ENCODE data around the gene OSM.
"Not testable (repeated sequence)": the region's sequence is repeated elsewhere in the genome, so short reads cannot be mapped to it uniquely, and the experiment has no call there.

Gene OSM

DNA sequence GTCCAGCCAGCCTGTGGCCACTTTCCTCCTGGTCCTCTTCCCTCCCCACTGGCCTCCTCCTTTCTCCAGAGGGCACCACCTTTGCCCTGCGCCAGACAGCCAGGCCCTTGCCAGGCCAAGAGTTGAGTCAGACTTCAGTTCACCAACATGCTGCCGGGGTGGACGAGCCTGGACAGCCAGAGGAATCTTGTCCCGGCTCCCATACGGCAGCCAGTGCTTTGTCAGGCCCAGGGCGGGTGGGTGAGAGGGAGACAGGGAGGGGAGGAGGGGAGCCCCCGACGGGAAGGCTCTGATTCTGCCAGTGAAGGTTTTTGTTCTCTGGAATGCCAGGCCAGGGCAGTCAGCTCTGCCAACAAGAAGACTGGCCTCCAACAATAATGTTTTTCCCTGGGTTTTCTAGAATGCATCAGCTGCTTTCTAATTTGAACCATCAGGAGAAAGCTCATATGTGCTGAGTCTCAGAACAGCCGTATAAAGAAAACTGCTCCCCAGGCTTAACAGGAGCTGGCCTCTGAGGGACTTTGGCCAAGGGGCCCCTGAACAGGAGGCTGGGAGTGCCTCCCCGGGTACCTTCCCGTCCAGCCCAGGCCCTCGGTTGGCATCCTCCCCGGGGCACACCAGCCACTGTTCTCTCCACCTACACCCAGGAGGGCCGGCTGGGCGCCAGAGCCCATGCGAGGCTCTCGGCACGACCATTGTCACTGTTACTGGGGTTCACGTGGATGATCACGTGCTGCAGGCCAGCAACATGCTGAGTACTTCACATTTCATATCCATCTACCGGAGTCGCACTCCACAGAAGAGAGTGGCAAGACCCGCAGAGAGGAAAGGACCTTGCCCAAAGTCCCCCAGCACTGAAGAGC, 48.7 kb downstream of the OSM start:
- H3K4me3 ChIP-seq (ENCODE audit: control insufficient read depth, low read depth, low read length) = no peak overlapping the region
- no peak for DNase-seq (ENCODE audit: low read depth)
- TF ChIP-seq, protein P1, sequence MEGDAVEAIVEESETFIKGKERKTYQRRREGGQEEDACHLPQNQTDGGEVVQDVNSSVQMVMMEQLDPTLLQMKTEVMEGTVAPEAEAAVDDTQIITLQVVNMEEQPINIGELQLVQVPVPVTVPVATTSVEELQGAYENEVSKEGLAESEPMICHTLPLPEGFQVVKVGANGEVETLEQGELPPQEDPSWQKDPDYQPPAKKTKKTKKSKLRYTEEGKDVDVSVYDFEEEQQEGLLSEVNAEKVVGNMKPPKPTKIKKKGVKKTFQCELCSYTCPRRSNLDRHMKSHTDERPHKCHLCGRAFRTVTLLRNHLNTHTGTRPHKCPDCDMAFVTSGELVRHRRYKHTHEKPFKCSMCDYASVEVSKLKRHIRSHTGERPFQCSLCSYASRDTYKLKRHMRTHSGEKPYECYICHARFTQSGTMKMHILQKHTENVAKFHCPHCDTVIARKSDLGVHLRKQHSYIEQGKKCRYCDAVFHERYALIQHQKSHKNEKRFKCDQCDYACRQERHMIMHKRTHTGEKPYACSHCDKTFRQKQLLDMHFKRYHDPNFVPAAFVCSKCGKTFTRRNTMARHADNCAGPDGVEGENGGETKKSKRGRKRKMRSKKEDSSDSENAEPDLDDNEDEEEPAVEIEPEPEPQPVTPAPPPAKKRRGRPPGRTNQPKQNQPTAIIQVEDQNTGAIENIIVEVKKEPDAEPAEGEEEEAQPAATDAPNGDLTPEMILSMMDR (IDR thresholded peaks at IDR 0.05; ENCODE audit: control insufficient read depth, insufficient read depth, low read depth, low read length, missing control alignments) = no peak

DNA sequence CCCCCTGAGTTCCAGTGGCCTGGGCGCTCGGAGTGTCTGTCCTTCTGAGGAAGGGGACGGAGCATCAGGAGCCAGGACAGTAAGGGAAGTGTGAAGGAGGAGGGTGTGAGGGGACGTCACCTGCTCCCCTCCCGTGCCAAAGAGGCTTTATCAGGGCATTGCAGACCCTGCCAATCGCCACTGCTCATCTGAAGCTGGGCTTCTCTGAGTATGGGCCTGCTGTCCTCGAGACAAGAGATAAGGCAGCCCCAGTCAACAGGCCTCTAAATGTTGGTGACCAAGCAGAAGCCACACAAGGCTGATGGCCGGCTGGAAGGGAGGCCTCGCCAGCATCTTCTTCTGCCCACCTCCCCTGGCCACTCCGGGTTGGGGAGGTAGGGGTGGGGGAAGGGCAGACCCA, 49.9 kb downstream of the OSM start:
- no peak for DNase-seq (ENCODE audit: low read depth)
- no peak overlapping the region for H3K4me3 ChIP-seq (ENCODE audit: control insufficient read depth, low read depth, low read length)
- TF ChIP-seq, protein P1 (IDR thresholded peaks at IDR 0.05; ENCODE audit: control insufficient read depth, insufficient read depth, low read depth, low read length, missing control alignments) = no peak

DNA sequence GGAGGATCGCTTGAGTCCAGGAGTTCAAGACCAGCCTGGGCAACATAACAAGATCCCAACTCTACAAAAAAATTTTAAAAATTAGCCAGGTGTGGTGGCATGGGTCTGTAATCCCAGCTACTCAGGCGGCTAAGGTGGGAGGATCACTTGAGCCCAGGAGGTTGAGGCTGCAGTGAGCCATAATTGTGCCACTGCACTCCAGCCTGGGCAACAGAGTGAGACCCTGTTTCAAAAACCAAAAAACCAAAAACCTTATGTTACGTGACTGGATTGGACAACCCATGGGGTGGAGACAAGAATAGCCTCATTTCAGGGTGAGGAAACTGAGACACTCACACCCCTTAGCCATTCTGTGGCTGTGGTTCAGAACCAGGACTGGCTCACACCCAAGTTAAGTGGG, 50.4 kb downstream of the OSM start:
- not testable (repeated sequence) for H3K4me3 ChIP-seq (ENCODE audit: control insufficient read depth, low read depth, low read length); DNase-seq (ENCODE audit: low read depth)

DNA sequence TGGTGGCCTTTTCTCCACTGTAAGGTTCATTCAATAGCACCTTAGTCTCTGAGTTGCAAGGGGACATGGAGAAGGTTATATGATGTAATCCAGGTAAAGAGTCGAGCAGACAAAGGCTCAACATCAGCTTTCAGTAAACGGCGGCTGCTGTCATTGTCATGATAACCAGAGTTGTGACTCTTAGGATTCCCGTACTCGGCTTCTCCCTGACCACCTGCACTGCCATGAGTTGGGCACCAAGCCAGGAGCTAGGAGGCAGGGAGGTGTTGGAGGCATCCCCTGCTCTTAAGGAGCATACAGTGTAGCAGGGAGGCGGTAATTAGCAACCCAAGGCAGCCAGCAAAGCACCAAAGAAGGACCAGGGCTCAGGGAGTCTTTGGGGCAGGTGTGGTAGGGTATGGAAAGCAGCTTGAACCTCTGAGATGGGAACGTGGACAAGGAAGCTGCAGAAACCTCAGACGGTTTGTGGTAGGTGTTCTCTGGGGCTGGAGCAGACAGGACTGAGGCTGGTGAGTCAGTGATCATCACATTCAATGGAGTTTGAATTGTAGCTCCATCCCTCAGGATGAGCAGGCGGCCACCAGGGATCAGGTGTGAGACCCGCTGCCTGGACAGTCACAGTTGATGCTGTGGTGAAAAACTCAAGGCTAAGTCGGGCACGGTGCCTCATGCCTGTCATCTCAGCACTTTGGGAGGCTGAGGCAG, 51.8 kb downstream of the OSM start:
- no peak overlapping the region for H3K4me3 ChIP-seq (ENCODE audit: control insufficient read depth, low read depth, low read length)
- no peak for DNase-seq (ENCODE audit: low read depth)
- TF ChIP-seq, protein P1 (IDR thresholded peaks at IDR 0.05; ENCODE audit: control insufficient read depth, insufficient read depth, low read depth, low read length, missing control alignments) = no peak

DNA sequence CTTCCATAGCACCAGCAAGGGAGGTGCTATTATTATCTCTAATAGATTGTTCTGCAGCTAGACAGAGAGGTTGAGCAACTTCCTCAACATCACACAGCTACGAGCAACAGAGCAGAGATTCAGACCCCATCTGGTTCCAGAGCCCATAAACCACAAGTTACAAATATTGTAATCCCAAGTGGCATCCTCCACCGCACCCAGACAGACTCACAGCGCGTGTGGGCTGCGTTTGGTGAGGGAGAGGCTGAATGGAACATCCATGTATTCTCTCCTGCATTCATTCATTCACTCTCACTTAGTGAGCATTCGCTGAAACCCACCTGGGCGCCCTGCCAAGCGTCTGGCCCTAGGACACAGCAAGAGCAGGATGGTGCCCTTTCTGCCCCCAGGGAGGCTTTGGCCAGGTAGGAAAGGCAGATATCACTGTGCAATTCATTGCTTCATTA, 53.6 kb downstream of the OSM start:
- DNase-seq (ENCODE audit: low read depth) = no peak
- no peak overlapping the region for H3K4me3 ChIP-seq (ENCODE audit: control insufficient read depth, low read depth, low read length)
- TF ChIP-seq, protein P1 (IDR thresholded peaks at IDR 0.05; ENCODE audit: control insufficient read depth, insufficient read depth, low read depth, low read length, missing control alignments) = no peak

Data from AG09309 (cell line).